Parathyroid adenoma (tissue), 2 donors: ENCODE results near the gene BOD1L1.

Experiments used
- H2AFZ ChIP-seq: fragments of 300-600 bp; sonication (generic); one replicate; pipeline ENCODE4 v1.7.0; 2017; ENCODE audit warnings: antibody characterized with exemption, mild to moderate bottlenecking
- H3K27ac ChIP-seq: fragments of 300-600 bp; sonication (generic); one replicate; pipeline ENCODE4 v1.7.0; 2017
- H3K27me3 ChIP-seq: fragments of 300-600 bp; sonication (generic); one replicate; pipeline ENCODE4 v1.7.0; 2017; ENCODE audit warnings: low read length; ENCODE audit not compliant: control insufficient read depth, insufficient read depth
- H3K36me3 ChIP-seq: fragments of 300-600 bp; sonication (generic); one replicate; pipeline ENCODE4 v1.7.0; 2017; ENCODE audit warnings: low read length; ENCODE audit not compliant: control insufficient read depth, insufficient read depth
- H3K4me1 ChIP-seq: fragments of 300-600 bp; sonication (generic); one replicate; pipeline ENCODE4 v1.7.0; 2017; ENCODE audit warnings: control low read depth
- H3K4me2 ChIP-seq: fragments of 300-600 bp; sonication (generic); one replicate; pipeline ENCODE4 v1.7.0; 2017; ENCODE audit warnings: low read length
- H3K4me3 ChIP-seq: fragments of 300-600 bp; sonication (generic); one replicate; pipeline ENCODE4 v1.7.0; 2017; ENCODE audit warnings: low read depth, low read length
- H3K79me2 ChIP-seq: fragments of 300-600 bp; sonication (generic); one replicate; pipeline ENCODE4 v1.7.0; 2017; ENCODE audit warnings: control low read depth
- H3K9ac ChIP-seq: fragments of 300-600 bp; sonication (generic); one replicate; pipeline ENCODE4 v1.7.0; 2017; ENCODE audit warnings: mild to moderate bottlenecking
- H3K9me3 ChIP-seq: fragments of 300-600 bp; sonication (generic); one replicate; pipeline ENCODE4 v1.7.0; 2017; ENCODE audit warnings: low read length; ENCODE audit not compliant: control insufficient read depth
- TF ChIP-seq, protein P1 (sequence below): fragments of 300-600 bp; sonication (generic); IDR thresholded peaks from one replicate; pipeline ENCODE4 v1.7.0; 2017; ENCODE audit warnings: antibody characterized with exemption, mild to moderate bottlenecking
- donor health status: primary hyperparathyroidism.

BOD1L1 gene

DNA sequence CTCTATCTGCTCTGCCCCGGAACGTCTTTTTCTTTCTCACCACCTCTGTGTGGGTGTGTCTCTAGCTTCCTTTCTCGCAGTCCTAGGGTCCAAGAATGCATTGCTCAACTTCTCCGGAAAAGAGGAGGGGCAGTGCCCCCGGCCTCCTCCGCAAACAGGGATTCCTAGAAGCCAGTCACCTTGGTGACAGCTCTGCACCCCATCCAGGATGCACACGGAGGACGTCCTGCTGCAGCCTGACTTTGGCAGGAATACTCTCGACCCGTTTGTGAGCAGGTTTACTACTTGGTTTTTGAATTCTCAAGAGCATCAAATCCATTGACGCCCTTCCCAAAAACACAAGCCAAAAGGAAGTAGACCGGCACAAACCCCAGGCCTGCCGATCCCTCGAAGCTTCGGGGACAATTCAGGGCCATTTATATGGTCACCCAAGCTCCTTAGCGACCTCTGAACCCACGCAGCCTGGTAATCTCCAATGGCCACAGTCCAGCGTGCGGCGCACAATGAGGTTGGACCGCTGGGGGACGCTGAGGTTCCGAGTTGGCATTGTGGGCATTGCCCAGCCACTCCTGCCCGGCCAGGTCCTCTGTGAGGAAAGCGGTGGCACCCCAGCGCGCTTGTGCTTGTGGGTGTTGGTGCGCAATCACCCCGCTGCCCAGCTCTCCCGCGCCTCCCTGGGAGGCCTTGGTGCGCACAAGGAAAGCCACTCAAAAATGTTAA lies 93.0 kb downstream of the BOD1L1 start:
- H3K9me3 ChIP-seq, result no peaks in the 10 kb centered on the region
- H3K4me3 ChIP-seq, result no peak overlapping the region
- H3K36me3 ChIP-seq, result no peaks in the 10 kb centered on the region
- H2AFZ ChIP-seq, result no peak overlapping the region
- no peaks in the 10 kb centered on the region for H3K4me1 ChIP-seq
- peaks cover 4% of the 10 kb centered on the region for H3K27me3 ChIP-seq
- no peak overlapping the region for H3K27ac ChIP-seq
- H3K4me2 ChIP-seq, result no peak overlapping the region
- TF ChIP-seq, protein P1, sequence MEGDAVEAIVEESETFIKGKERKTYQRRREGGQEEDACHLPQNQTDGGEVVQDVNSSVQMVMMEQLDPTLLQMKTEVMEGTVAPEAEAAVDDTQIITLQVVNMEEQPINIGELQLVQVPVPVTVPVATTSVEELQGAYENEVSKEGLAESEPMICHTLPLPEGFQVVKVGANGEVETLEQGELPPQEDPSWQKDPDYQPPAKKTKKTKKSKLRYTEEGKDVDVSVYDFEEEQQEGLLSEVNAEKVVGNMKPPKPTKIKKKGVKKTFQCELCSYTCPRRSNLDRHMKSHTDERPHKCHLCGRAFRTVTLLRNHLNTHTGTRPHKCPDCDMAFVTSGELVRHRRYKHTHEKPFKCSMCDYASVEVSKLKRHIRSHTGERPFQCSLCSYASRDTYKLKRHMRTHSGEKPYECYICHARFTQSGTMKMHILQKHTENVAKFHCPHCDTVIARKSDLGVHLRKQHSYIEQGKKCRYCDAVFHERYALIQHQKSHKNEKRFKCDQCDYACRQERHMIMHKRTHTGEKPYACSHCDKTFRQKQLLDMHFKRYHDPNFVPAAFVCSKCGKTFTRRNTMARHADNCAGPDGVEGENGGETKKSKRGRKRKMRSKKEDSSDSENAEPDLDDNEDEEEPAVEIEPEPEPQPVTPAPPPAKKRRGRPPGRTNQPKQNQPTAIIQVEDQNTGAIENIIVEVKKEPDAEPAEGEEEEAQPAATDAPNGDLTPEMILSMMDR, result no peak
- H3K79me2 ChIP-seq, result no peaks in the 10 kb centered on the region
- H3K9ac ChIP-seq, result no peak overlapping the region

DNA sequence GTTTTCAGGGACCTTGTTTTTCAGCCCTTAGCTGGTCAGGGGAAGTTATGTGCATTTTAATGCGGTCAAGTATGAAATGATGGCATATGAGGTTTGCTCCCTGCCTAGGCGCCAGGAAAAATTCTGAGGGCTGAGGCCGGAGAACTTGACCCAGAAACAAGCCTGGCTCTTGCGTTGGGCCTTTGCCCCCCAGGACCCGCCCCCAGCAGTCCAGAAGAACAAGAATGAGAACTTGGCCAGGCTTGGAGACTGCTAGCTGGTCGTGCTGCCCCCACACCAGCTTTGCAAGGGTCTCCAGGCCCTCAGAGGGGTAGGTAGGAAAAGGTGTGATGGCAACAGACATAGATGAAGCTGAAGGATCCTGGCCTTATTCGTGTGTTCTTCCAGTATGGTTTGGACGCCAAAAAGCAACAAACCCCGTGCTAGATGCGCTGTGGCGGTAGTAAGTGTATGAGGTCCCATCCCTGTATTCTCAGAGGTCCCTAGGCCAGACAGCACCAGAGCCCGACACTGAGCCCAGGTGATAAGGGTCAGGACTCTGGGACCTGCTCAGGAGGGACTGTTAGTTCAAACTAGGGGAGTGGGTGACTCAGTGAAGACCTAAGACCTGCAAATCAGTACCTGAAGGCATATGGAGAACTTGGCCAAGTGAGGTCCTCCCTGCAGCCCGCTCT lies 93.7 kb downstream of the BOD1L1 start:
- H3K9ac ChIP-seq, result no peak overlapping the region
- no peaks in the 10 kb centered on the region for H3K79me2 ChIP-seq
- H3K4me1 ChIP-seq, result no peaks in the 10 kb centered on the region
- TF ChIP-seq, protein P1, result no peak
- no peak overlapping the region for H3K27ac ChIP-seq
- H3K4me2 ChIP-seq, result no peak overlapping the region
- no peak overlapping the region for H3K4me3 ChIP-seq
- H3K9me3 ChIP-seq, result no peaks in the 10 kb centered on the region
- no peaks in the 10 kb centered on the region for H3K36me3 ChIP-seq
- peaks cover 4% of the 10 kb centered on the region for H3K27me3 ChIP-seq
- no peak overlapping the region for H2AFZ ChIP-seq

DNA sequence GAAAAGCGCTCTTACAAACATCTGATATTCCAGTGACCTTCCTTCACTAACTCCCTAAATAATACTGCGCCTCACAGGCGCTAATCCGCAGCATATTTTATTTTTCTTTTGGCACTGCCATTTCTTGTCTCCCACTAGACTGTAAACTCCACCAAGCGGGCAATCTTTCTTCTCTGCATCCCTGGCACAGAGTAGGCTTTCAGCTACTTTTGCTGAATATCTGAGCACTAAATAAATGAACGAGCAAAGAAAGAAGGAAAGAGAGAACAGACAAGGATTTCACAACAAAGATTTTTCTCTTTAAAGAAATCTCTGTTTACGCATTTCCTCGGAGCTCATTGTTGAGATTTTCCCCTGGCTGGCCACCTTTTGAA lies 95.9 kb downstream of the BOD1L1 start:
- no peaks in the 10 kb centered on the region for H3K4me1 ChIP-seq
- no peaks in the 10 kb centered on the region for H3K36me3 ChIP-seq
- no peak overlapping the region for H2AFZ ChIP-seq
- H3K27me3 ChIP-seq, result peaks cover 13% of the 10 kb centered on the region
- H3K4me2 ChIP-seq, result no peak overlapping the region
- H3K9ac ChIP-seq, result no peak overlapping the region
- H3K79me2 ChIP-seq, result no peaks in the 10 kb centered on the region
- H3K4me3 ChIP-seq, result no peak overlapping the region
- TF ChIP-seq, protein P1, result no peak
- H3K9me3 ChIP-seq, result no peaks in the 10 kb centered on the region
- no peak overlapping the region for H3K27ac ChIP-seq

DNA sequence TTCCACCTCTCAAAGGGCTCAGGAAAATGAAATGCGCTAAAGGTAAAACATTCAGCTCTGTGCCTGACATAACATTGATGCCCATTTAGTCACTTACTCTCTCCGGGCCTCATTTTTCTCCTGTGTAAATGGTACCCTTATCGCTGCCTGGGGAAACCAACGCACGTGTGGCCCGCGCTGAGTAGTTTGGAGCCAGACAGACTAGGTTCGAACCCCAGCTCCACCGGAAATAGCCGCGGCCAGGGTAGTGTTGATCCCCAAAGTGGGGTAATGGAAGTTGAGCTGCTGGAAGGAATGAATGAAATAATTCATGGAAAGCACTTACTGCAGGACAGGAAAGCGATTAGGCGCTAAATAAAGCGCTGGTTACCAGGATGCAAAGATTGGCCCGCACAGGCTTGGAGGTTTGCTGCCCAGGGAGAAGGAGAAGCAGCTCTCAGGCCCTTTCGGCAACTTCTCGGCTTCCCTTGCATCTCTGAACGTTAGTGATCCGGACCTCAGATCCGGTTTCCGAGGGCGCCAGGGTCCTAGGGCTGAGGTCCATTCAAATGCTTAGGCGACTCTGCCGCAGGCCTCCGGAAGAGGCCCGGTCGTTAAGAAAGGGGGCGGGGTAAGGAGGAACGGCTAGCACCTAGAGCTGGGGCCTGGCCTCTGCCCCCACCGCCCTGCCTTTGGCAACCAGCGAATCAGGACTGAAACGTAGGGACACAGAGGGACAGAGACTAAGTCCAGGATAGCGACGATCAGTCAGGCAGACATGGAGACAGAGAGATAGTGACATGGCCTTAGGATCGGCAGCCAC lies 96.5 kb downstream of the BOD1L1 start:
- TF ChIP-seq, protein P1, result no peak
- Histone ChIP-seq H3K9me3 (no peaks in the 10 kb centered on the region), H3K27ac (no peak overlapping the region), H3K79me2 (no peaks in the 10 kb centered on the region), H3K4me2 (no peak overlapping the region), H3K4me1 (no peaks in the 10 kb centered on the region), H3K9ac (no peak overlapping the region), H3K27me3 (peaks cover 17% of the 10 kb centered on the region), H2AFZ (no peak overlapping the region), H3K4me3 (no peak overlapping the region), H3K36me3 (no peaks in the 10 kb centered on the region)
